NCI-H2196 treated with DMSO at 0.1 percent for 48 hours (cell line): ENCODE data around the gene PTGFR.

ENCODE experiments used
- DNase-seq: peaks from one replicate; lab custom pipeline; 2025; ENCODE audit not compliant: unreplicated experiment; lab: John Stamatoyannopoulos, UW

PTGFR gene

DNA sequence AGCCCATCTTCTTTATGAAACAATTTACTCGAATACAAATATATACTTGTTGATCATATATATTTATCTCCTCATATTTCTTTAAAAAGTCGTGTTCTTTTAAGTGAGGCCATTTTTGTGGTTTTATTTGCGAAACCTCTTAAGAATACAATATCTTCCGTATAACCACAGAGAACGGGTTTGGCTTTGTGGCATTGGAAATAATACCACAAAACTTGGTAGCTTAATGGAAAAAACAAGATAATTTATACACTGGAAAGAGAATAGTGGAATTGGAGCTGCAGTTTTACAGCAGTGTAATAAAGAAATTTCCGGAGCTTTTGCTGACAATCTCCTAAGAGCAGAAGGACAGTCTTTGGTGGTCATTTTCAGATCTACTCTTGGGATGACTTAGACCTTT lies 29.4 kb downstream of the PTGFR start:
- no peak for DNase-seq

DNA sequence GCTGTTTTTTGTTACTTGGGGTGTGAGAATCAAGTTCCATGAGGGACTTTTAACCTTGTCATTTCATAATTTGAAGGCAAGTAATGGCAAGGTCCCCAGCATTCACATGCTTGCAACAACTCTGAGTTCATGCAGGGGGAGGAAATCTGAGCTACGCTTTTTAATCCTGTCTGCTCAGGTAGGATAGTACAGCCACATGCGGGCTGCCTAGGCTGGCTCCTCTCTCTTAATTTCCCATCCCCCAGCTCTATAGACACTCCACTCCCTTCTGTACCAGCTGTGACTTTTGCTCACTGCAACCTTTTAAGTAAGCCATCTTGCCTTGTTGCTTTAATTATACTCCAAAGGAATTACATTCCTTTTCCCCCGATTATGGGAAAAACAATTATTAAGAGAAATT lies 30.1 kb downstream of the PTGFR start:
- no peak for DNase-seq

DNA sequence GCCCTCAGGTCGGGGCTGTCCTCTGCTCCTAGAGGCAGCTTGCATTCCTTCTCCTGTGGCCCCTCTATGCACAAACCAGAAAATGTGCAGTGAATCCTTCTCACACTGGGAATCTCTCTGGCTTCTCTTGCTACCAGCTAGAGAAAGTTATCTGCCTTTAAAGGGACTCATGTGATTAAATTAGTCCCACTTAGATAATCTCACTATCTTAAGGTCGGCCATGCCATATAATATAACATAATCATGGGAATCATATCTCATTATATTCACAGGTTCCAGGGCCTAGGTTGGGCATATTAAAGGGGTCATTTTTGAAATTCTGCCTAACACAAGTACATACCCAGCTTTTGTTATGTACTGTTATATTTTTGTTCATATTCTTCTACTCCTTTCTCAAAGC lies 31.4 kb downstream of the PTGFR start:
- DNase-seq: no peak

DNA sequence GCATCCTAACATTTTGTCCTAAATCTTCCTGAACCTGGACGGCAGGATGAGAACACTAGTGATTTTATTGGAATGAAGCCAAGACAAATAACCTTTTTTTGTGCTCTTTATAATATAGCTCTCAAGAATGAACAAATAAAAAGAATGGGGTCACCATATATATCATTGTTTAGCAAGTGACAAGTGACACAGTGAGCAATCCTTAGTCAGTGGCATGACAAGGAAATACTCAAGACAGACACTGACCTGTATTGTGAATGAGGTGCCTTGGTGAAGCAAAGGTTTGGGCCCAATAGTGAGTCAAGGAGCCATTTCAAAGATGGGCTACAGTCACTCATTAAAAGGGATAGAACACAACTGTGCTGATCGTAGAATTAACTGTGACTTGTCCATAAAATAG lies 35.7 kb downstream of the PTGFR start:
- DNase-seq: no peak

DNA sequence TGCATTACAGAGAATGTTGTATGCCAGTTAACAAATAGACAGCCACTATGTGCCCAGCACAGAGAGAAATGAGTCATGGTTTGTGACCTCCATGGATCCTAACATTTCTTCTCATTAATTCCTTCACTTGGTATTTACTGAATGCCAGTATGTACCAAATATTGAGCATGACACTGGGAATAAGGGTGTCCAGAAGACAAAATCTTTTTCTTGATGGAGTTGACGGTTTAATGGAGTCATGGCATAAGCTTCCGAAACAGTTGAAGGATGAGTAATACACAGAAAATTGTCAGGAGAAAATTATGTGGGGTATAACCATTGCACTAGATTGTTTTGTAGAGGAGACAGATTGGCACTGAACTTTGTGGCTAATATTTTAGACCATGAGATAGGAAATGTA lies 36.9 kb downstream of the PTGFR start:
- DNase-seq: no peak

DNA sequence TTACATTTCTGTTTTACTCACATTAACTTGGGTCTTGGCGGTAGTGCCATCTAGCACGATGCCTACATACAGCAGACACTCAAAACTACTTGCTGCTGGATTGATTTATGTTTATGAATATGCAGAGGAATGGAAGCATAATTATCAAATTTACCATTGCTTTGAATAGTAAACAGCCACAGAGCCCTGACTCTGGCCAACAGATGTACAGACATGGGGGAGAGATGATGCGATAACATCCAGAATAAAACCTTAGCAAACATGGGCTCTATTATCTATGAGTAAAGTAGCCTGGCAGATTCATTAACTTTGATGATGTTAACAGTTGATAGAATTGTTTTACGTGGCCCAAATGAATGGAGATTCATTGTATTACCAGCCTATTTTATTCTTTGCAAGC lies 42.8 kb downstream of the PTGFR start:
- DNase-seq: no peak

DNA sequence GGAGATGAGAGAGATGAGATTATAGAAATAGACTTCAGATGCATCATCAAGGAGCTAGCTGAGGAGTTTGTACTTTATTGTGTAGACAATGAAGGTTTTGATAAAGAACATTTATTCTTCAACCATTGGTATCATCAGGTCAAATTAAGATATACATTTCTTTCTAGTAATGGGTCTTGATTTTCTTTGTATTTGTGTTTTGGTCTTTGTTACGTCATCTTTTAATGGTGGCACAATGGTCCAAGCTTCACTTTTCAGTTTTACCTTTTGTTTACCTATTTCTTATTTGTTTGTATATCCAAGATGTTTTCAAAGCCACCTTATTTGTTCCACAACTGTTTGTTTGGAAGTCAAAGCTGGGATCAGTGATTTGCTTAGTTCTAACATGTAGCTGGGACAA lies 44.5 kb downstream of the PTGFR start:
- DNase-seq: no peak

DNA sequence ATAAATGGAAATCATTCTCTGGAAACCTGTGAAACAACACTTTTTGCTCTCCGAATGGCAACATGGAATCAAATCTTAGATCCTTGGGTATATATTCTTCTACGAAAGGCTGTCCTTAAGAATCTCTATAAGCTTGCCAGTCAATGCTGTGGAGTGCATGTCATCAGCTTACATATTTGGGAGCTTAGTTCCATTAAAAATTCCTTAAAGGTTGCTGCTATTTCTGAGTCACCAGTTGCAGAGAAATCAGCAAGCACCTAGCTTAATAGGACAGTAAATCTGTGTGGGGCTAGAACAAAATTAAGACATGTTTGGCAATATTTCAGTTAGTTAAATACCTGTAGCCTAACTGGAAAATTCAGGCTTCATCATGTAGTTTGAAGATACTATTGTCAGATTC lies 45.7 kb downstream of the PTGFR start:
- DNase-seq: no peak

DNA sequence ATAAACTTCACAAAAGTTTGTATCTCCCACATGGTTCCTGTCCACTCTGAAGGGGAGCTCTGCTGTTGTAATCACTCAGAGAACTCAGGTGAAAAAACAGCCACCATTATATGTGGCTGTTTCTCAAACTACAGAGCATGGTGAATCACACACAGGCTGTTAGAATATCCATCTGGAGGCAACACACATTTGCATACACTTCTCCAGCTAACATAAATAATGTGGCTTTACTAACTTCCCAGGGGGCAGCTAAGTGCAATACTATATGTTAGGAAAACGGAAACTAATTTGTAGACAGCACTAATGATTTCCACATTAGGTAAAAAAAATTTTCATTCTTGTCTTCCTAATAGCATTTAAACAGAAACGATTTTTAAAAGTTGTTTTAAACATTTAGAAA lies 49.3 kb downstream of the PTGFR start:
- DNase-seq: no peak

DNA sequence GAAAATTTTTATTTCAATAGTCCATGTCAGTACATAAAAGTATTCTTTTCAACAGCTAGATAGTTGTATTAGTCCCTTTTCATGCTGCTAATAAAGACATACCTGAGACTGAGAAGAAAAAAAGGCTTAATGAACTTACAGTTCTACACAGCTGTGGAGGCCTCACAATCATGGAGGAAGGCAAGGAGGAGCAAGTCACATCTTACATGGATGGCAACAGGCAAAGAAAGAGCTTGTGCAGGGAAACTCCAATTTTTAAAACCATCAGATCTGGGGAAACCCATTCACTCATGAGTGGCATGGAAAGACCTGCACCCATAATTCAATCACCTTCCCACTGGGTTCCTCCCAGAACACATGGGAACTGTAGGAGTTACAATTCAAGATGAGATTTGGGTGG lies 50.7 kb downstream of the PTGFR start:
- DNase-seq: no peak

DNA sequence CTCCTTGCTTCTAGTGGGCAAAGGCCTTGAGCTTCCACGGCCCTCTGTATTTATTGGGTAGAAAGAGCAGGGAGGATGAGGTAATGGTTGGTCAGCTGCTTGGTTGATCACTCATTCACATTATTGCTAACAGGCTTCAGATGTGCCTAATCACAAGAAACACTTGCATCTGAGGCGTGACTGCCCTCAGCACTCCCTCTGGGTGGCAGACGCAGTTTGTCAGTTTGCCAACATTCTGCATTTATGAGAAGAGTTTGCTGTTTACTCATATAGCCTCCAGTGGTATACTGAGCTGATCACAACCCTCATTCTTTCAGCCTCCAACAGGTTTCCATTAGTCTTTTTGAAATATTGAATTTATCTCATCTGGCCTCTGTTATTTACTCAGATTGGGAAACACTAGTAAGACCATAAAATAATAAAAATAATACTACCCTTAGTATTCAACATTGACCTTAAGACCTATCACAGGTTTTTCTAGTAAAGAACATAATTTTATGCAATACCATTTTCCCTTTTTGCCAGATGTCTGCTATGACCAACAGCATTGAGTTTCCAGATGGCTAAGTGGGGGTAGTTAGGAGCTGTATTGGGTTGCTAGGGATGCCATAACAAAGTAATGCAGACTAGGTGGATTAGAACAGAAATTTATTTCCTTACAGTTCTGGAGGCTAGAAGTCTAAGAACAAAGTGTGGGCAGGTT lies 53.3 kb downstream of the PTGFR start:
- DNase-seq: no peak

DNA sequence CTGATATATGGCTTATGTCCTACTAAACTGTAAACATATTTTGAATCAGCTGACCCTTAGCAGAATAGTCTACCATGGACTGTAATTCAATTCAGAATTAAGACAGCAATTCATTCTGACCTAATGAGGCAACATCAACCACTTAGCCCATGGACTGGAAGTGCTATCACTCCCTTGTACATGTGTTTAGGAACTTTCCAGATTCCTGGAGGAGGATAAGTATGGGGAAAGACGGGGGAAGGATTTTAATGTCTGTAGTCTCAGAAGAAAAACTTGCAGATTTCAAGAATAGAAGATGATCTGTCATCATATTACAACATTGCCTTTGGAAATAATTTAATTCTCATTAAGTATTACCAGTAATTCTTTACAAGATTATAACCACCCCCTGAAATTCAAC lies 56.3 kb downstream of the PTGFR start:
- DNase-seq: no peak

DNA sequence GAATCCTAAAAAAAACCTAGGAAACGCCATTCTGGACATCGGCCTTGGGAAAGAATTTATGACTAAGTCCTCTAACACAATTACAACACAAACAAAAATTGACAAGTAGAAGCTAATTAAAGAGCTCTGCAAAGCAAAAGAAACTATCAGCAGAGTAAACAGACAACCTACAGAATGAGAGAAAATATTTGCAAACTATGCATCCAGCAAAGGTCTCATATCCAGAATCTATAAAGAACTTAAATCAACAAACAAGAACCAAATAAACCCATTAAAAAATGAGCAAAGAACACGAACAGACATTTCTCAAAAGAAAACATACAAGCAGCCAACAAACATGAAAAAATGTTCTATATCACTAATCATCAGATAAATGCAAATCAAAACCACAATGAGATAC lies 58.6 kb downstream of the PTGFR start:
- no peak for DNase-seq

DNA sequence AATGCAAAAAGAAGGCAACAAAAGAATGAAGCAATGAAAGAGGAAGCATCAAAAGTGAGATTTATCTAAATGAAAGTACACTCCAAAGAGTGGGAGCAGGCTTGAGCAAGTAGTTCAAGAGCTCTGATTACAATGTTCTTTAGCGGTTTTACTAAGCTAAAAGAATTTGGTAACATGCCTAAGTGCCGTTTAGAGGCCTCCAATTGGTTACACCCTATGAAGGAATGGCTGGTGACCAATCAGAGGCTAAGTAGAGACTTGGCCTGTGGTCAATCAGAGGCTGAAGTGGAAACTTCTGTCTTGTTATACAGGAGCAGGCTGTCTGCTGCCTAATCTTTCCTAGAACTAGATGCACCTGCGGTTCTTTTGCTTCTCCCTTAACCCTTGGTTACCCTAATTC lies 59.1 kb downstream of the PTGFR start:
- DNase-seq: no peak

DNA sequence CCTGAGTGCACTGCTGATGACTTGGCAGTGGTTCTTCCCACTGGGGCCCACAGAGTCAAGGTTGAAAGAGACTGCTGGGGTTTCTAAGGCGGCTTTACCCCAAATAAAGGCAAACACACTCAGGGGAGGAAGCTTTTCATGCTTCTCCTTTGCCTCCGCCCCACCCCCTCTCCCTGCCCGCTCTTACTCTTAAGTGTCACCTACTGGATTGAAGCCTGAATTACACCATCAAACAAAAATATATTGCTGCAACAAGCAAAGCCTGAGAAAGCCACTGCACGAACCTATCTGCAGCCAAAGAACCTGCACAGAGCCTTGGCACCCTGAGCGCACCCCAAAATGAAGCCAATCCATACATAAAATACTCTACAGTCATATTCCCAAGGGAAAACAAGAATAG lies 63.1 kb downstream of the PTGFR start:
- no peak for DNase-seq

DNA sequence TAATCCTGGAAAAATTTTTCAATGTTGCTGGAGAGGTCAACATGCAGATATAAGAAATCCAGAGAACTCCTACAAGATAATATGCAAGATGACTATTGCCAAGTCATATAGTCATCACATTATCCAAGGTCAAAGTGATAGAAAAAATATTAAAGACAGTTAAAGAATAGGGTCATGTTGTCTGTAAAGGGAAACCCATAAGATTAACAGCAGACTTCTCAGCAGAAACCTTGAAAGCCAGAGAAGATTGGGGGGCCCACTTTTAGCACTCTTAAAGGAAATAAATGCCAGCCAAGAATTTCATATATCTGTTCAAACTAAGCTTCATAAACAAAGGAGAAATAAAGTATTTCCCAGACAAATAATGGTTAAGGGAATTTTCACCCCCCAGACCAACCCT lies 64.1 kb downstream of the PTGFR start:
- DNase-seq: no peak

DNA sequence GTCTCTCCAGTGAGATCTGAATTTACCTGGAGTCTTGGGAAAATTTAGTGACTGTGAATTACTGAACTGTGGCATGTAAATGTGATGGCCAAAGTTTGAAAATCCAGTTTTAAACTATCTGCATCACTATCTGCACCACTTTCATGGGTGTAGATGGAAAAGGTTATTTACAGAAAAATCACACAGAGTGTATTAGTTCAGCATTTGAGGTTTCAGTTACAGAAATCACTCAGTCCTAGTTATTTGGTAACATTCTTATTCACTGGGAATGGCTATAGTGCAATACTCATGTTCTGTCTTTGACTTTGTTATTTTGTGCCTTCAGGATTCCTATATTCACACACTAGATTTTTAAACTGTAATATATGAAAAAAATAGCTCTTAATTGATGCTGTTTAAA lies 68.9 kb downstream of the PTGFR start:
- no peak for DNase-seq

DNA sequence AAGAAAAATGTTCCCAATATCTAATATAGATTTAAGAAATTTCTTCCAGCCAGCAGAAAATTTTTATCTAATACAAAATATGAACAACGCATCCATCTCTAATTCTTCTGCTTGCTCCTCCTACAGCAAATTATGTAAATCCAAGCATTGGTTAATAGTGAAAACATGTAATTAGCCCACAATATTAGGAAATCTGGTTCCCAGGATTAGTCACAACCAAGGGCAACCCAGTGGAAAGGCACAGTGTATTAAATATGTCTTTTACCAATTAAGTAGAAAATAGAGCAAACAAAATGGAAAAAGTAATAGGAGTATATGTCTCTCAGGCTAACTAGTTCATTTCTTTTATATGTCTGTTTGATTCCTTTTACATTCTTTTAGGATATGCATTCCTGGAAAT lies 70.0 kb downstream of the PTGFR start:
- no peak for DNase-seq

DNA sequence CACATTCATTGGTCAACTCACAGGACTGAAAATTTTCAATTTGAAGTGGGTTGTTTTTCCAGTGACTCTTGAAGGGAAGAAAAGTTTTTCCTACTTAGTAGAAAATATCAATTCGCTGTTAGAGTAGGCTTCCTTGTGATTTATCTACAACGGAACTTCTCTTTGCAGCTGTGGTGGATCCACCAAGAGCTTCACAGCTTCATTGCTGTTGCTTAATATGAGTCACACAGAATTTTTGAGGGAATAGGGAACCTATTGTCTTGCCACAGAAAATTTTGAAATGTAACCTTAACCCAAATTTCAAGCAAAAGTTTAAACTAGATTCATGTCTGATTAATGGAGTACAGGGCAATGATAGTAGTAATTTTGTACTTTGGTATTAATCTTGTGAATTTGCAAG lies 71.1 kb downstream of the PTGFR start:
- DNase-seq: no peak

DNA sequence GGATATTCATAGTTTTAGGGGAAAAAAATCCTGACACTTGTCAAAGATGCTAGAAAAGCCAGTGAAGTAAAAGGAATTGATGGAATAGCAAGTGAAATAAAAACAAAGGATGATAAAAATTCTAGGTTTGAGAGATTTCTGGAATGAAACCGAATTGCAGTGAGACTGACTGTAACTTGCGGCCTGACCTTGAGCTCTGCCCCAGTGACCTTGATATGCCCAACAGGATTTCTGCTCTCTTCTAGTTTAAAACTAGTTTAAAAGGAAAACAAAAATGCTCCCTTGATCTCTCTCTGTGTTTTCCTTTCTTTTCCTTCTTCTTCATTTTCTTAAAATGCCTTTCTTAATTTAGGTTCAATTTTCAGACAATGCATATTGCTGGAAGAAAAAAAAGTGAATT lies 74.6 kb downstream of the PTGFR start:
- DNase-seq: no peak

DNA sequence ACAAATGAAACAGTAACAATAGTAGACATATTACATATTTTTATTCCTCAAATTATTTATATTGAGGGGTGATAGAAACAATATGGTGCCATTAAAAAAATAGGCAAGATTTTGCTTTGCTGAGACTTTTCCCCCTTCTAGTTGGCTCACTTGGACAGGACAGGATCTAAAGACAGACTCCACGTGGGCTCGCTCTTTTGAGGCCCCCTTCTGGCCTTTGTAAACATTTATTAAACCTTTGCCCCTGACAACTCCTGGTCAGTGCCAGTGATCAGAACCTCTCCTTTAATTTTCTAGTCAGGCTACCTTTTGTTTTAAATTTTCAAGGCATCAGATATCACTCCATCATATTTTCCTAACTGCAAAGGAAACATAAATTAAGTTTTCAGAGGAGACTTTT lies 79.8 kb downstream of the PTGFR start:
- no peak for DNase-seq

DNA sequence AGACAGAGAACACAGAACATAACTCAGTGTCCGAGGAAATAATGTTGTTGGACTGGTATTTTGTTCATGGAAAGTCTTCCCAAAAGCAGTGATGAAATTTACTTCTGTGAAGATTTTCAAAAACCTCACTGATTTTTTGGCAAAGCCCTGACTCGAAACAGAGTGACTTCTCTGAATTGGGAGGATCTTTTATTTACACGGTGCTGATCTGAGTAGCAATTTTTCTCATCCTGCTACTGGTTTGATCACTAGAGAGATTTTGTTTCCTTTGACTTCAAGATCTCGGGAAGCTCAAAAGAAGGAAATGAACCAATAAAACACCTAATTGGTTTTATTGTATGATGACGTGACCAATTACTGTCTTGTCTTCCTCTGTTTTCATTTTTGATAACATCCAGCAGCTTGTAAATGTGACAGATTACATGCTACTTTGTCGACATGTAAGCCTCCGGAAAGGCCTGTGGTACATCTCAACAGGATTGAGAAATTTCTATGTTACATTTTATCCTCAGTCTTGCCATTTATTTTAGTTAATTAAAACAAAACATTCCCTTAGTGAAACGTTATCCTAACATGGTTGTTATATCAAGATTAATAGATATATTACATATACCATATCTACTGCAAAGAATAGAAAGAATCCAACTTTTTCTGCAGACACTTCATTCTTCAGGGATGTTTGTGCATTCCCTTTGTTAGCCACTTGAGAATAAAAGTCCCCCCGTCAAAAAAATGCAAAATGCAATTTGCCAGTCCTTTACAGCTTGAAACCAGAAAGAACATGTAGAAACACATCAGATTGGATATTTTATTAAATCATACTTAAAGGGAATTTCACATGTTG lies 86.7 kb downstream of the PTGFR start:
- no peak for DNase-seq

DNA sequence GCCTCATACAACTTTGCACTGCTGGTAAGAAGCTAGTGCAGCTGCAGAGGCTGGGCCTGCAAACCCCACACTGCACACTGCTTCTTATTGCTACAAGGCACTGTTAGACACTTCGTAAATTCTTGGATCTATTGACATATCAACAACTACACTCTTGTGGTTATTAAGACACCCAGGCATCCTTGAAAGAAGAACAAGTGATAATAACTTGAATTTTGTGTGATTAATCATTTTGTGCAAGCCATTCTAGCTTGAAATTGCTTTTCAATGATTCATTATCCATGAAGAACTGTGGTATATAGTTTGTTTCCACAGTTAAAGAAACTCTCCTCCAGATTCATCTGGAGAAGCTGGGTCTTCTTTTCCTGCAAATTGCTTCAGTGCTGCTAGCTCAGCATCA lies 95.8 kb downstream of the PTGFR start:
- no peak for DNase-seq
